Lower leg skin (tissue), 3 donors: Measurements from ENCODE around the gene FNDC3B.

Experiments
- POLR2A ChIP-seq, 2 donors: fragments of 450-650 bp; IDR thresholded peaks; one replicate each; pipeline ENCODE4 v1.6.1; 2016 to 2017; ENCODE audit warnings: antibody characterized with exemption in 2 of 2, mild to moderate bottlenecking in 1 of 2, moderate library complexity in 1 of 2
- TF ChIP-seq, protein P1 (sequence below), 3 donors: fragments of 450-650 bp; IDR thresholded peaks; one replicate each; pipeline ENCODE4 v1.5.1; 2016; ENCODE audit warnings: antibody characterized with exemption in 3 of 3, mild to moderate bottlenecking in 3 of 3, moderate library complexity in 2 of 3

DNA sequence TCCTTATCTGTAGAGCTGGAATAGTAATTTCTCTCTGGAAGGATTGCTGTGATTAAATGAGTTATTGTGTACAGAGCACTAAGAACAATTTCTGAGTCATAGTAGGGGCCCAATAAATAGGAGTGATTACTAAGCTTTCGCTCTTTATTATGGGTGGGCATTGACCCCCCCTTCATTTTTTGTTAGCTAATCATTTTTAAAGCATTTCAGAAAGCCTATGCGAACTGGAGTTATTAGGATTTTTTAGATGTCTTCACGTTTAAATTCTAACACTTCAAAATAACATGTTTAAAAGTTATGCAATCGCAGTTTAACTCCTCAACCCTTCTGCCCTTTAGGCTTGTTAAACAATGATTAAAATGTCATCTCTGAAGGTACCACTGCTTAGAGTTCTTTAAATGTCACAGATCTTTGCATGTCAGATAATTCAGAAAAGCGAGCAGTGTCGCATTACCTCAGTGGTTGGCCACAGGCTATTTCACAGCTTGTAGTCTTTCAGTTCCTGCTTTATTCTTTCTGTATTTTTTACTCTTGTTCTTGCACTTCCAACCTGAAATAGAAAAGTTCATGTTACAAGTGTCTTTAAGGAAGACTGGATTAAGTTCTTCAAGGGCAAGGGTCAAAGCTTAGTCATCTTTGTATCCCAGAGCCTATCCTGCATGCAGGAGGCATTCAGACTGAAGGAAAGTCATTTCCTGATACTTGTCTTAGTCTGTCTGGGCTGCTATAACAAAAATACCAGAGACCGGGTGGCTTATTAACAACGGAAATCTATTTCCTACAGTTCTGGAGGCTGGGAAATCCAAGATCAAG is 102.9 kb downstream of the FNDC3B start:
- no peak for TF ChIP-seq POLR2A (IDR thresholded peaks at IDR 0.05)
- TF ChIP-seq, protein P1, sequence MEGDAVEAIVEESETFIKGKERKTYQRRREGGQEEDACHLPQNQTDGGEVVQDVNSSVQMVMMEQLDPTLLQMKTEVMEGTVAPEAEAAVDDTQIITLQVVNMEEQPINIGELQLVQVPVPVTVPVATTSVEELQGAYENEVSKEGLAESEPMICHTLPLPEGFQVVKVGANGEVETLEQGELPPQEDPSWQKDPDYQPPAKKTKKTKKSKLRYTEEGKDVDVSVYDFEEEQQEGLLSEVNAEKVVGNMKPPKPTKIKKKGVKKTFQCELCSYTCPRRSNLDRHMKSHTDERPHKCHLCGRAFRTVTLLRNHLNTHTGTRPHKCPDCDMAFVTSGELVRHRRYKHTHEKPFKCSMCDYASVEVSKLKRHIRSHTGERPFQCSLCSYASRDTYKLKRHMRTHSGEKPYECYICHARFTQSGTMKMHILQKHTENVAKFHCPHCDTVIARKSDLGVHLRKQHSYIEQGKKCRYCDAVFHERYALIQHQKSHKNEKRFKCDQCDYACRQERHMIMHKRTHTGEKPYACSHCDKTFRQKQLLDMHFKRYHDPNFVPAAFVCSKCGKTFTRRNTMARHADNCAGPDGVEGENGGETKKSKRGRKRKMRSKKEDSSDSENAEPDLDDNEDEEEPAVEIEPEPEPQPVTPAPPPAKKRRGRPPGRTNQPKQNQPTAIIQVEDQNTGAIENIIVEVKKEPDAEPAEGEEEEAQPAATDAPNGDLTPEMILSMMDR (IDR thresholded peaks at IDR 0.05), result no peak
